Esophagus muscularis mucosa (tissue), 3 donors: Measurements from ENCODE around the gene AHCY.
"Not testable (repeated sequence)": the region's sequence is repeated elsewhere in the genome, so short reads cannot be mapped to it uniquely, and the experiment has no call there.

Source experiments
- CTCF ChIP-seq, 3 experiments: fragments of 200-600 bp in 2 of 3; fragments of 450-650 bp in 1 of 3; sonication (generic) in 2 of 3; IDR thresholded peaks; one replicate each; pipeline ENCODE4 v1.5.1; 2017 to 2019; ENCODE audit warnings: antibody characterized with exemption in 3 of 3, mild to moderate bottlenecking in 2 of 3, moderate library complexity in 1 of 3
- EP300 ChIP-seq: sonication (generic); formaldehyde crosslinking; IDR thresholded peaks from one replicate; pipeline ENCODE4 v1.6.1; 2017; ENCODE audit warnings: antibody characterized with exemption

DNA sequence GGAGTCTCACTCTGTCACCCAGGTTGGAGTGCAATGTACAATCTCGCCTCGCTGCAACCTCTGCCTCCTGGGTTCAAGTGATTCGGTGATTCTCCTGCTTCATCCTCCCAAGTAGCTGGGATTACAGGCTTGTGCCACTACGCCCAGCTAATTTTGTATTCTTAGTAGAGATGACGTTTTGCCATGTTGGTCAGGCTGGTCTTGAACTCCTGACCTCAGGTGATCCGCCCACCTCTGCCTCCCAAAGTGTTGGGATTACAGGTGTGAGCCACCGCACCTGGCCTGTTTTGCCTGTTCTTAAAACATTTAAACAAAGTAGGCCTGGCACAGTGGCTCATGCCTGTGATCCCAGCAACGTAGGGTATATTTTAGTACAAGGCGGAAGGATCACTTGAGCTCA, 38.0 kb upstream of the AHCY start:
- TF ChIP-seq CTCF (IDR thresholded peaks at IDR 0.05); EP300: not testable (repeated sequence)
